NB4 (cell line): ENCODE measurements around the gene MYOM3.
"Not testable (repeated sequence)": the region's sequence is repeated elsewhere in the genome, so short reads cannot be mapped to it uniquely, and the experiment has no call there.

Experiments
- DNase-seq: peaks from one replicate; pipeline ENCODE4 v3.0.0; 2010; ENCODE audit warnings: low read depth
- H3K4me3 ChIP-seq: one replicate; pipeline ENCODE4 v1.5.1; 2011; ENCODE audit warnings: mild to moderate bottlenecking, low read depth, low read length, moderate library complexity
- CTCF ChIP-seq: IDR thresholded peaks from one replicate; pipeline ENCODE4 v1.5.1; 2012; ENCODE audit warnings: low read depth, low read length
- MAX ChIP-seq: IDR thresholded peaks from 2 replicates; pipeline ENCODE4 v1.6.1; 2011; ENCODE audit warnings: low read depth, low read length
- MYC ChIP-seq: IDR thresholded peaks from 2 replicates; pipeline ENCODE4 v1.6.1; 2011; ENCODE audit warnings: low read depth, low read length
- POLR2A ChIP-seq: IDR thresholded peaks from 2 replicates; pipeline ENCODE4 v1.6.1; 2011; ENCODE audit warnings: mild to moderate bottlenecking; ENCODE audit not compliant: insufficient read length; ENCODE audit errors: extremely low read depth

Gene MYOM3

GRCh38 chr1:24020470-24020869 is 91.5 kb downstream of the MYOM3 start:
- H3K4me3 ChIP-seq = no peak overlapping the region

GRCh38 chr1:24020025-24020424 is 91.9 kb downstream of the MYOM3 start:
- no peak overlapping the region for H3K4me3 ChIP-seq
- no peak for TF ChIP-seq MAX
- no peak for TF ChIP-seq MYC
- no peak for TF ChIP-seq CTCF
- TF ChIP-seq POLR2A = no peak
- DNase-seq = no peak

More at GRCh38 chr1:24020470-24020869, 91.5 kb downstream of the MYOM3 start:
- DNase-seq = no peak
- no peak for TF ChIP-seq MAX
- TF ChIP-seq CTCF = no peak
- no peak for TF ChIP-seq POLR2A
- TF ChIP-seq MYC = no peak

- TF ChIP-seq MAX (no peak), CTCF (no peak), MYC (no peak), POLR2A (no peak)
- no peak for DNase-seq
- no peak overlapping the region for H3K4me3 ChIP-seq
Measured at GRCh38 chr1:24018611-24019580, 93.0 kb downstream of the MYOM3 start.

GRCh38 chr1:24015221-24016210 is 96.4 kb downstream of the MYOM3 start:
- no peak overlapping the region for H3K4me3 ChIP-seq
- no peak for TF ChIP-seq MYC
- TF ChIP-seq CTCF = no peak
- no peak for TF ChIP-seq POLR2A
- TF ChIP-seq MAX = no peak
- no peak for DNase-seq

GRCh38 chr1:24012878-24013277 is 99.1 kb downstream of the MYOM3 start:
- DNase-seq, H3K4me3 ChIP-seq: not testable (repeated sequence)

- no peak for TF ChIP-seq MYC
- no peak overlapping the region for H3K4me3 ChIP-seq
- DNase-seq = no peak
Measured at GRCh38 chr1:24010650-24011049, 101.3 kb downstream of the MYOM3 start.
